SK-N-SH (cell line): ENCODE data around the gene PTPN12. TPM values are rescaled to one million over a fixed set of nuclear protein-coding genes. Genes with fewer than 3 reads are reported as not detected.

Experiments used
- CTCF ChIA-PET: fragments of 300-600, 350-600 bp; formaldehyde crosslinking; extraction: SDS; loops from one replicate; lab custom pipeline; 2021; lab: Yijun Ruan, JAX
- POLR2A ChIA-PET: fragments of 350-600 bp; sonication (Branson Sonifier 250); formaldehyde crosslinking; extraction: SDS; loops from one replicate; lab custom pipeline; 2020; ENCODE audit warnings: antibody characterized with exemption, inconsistent platforms; lab: Yijun Ruan, JAX
- DNase-seq: peaks from one replicate; pipeline ENCODE4 v3.0.0; 2012
- H2AFZ ChIP-seq: fragments of 200-600 bp; sonication (generic); 2 replicates; pipeline ENCODE4 v1.8.1; 2016; ENCODE audit warnings: antibody characterized with exemption, mild to moderate bottlenecking, low read depth
- H3F3A ChIP-seq: fragments of 200-600 bp; sonication (generic); replicated peaks from 2 replicates; pipeline ENCODE3; 2016; ENCODE audit warnings: antibody characterized with exemption, mild to moderate bottlenecking; ENCODE audit not compliant: insufficient read depth
- H3K27ac ChIP-seq, 2 experiments: fragments of 200-500 bp in 1 of 2; fragments of 200-600 bp in 1 of 2; sonication (Bioruptor generic) in 1 of 2; sonication (generic), shearing (Covaris generic) in 1 of 2; 2 replicates each; pipeline versions ENCODE4 v1.5.1 to v1.6.1; 2014 to 2016; ENCODE audit warnings: low read depth in 2 of 2, inconsistent platforms in 1 of 2, low read length in 1 of 2, mild to moderate bottlenecking in 1 of 2, mixed read lengths in 1 of 2
- H3K27me3 ChIP-seq: fragments of 200-600 bp; sonication (generic), shearing (Covaris generic); 2 replicates; pipeline ENCODE4 v1.6.1; 2016; ENCODE audit warnings: mixed run types; ENCODE audit not compliant: insufficient read depth
- H3K36me3 ChIP-seq, 2 experiments: fragments of 200-500 bp in 1 of 2; fragments of 200-600 bp in 1 of 2; sonication (Bioruptor generic) in 1 of 2; sonication (generic) in 1 of 2; replicated peaks in 1 of 2; 2 replicates each; pipeline versions ENCODE3 to v1.5.1; 2014 to 2016; ENCODE audit warnings: low read length in 1 of 2, mild to moderate bottlenecking in 1 of 2; ENCODE audit not compliant: insufficient read depth in 2 of 2, control insufficient read depth in 1 of 2
- H3K4me1 ChIP-seq, 2 experiments: fragments of 200-500 bp in 1 of 2; fragments of 200-600 bp in 1 of 2; sonication (Bioruptor generic) in 1 of 2; sonication (generic), shearing (Covaris generic) in 1 of 2; 2 replicates each; pipeline versions ENCODE4 v1.5.1 to v1.6.1; 2014 to 2016; ENCODE audit warnings: low read depth in 1 of 2, low read length in 1 of 2, mixed run types in 1 of 2; ENCODE audit not compliant: insufficient read depth in 2 of 2, control insufficient read depth in 1 of 2
- H3K4me2 ChIP-seq: fragments of 200-600 bp; sonication (generic), shearing (Covaris generic); 2 replicates; pipeline ENCODE4 v1.6.1; 2017; ENCODE audit warnings: mixed run types
- H3K4me3 ChIP-seq, 2 experiments: fragments of 200-500 bp in 1 of 2; fragments of 200-600 bp in 1 of 2; sonication (Bioruptor generic) in 1 of 2; sonication (generic), shearing (Covaris generic) in 1 of 2; 2 replicates each; pipeline versions ENCODE4 v1.5.1 to v1.8.1; 2014 to 2016; ENCODE audit warnings: low read depth in 2 of 2, inconsistent platforms in 1 of 2, low read length in 1 of 2, mild to moderate bottlenecking in 1 of 2, mixed read lengths in 1 of 2, moderate library complexity in 1 of 2
- H3K79me2 ChIP-seq: fragments of 200-600 bp; sonication (generic); 2 replicates; pipeline ENCODE4 v1.8.1; 2017; ENCODE audit warnings: mild to moderate bottlenecking; ENCODE audit not compliant: insufficient read depth
- H3K9ac ChIP-seq: fragments of 200-600 bp; sonication (generic); 2 replicates; pipeline ENCODE4 v1.6.1; 2017; ENCODE audit warnings: mixed run types
- H3K9me2 ChIP-seq: fragments of 200-600 bp; sonication (generic); 2 replicates; pipeline ENCODE4 v1.6.1; 2017; ENCODE audit warnings: mixed run types
- H3K9me3 ChIP-seq: fragments of 200-600 bp; sonication (generic); 2 replicates; pipeline ENCODE4 v1.6.1; 2017; ENCODE audit warnings: mixed run types, mild to moderate bottlenecking, moderate library complexity
- H4K20me1 ChIP-seq: fragments of 200-600 bp; sonication (generic); 2 replicates; pipeline ENCODE4 v1.6.1; 2017; ENCODE audit warnings: mild to moderate bottlenecking, mixed run types; ENCODE audit not compliant: insufficient read depth
- ELF1 ChIP-seq: IDR thresholded peaks from 2 replicates; pipeline ENCODE4 v1.4.0; 2012
- EP300 ChIP-seq, 2 experiments: IDR thresholded peaks; 2 replicates each; pipeline versions ENCODE4 v1.4.0 to v1.6.1; 2012; ENCODE audit warnings: borderline replicate concordance in 1 of 2, low read depth in 1 of 2, low read length in 1 of 2
- EZH2phosphoT487 ChIP-seq: fragments of 200-600 bp; sonication (generic); IDR thresholded peaks from 2 replicates; pipeline ENCODE4 v1.6.1; 2017; ENCODE audit warnings: low read depth, mixed run types, mild to moderate bottlenecking, antibody characterized with exemption, moderate library complexity, borderline replicate concordance
- FOXM1 ChIP-seq: IDR thresholded peaks from 2 replicates; pipeline ENCODE4 v1.4.0; 2012; ENCODE audit warnings: low read depth, mild to moderate bottlenecking
- JUND ChIP-seq: IDR thresholded peaks from 2 replicates; pipeline ENCODE4 v1.4.0; 2012
- MEF2A ChIP-seq: IDR thresholded peaks from 2 replicates; pipeline ENCODE4 v1.4.0; 2012; ENCODE audit warnings: low read depth, borderline replicate concordance
- MXI1 ChIP-seq: IDR thresholded peaks from 2 replicates; pipeline ENCODE4 v1.6.1; 2012; ENCODE audit warnings: mild to moderate bottlenecking, low read depth, low read length, improper control_type of control experiment
- NRF1 ChIP-seq: IDR thresholded peaks from 2 replicates; pipeline ENCODE4 v1.6.1; 2012; ENCODE audit warnings: low read depth, mild to moderate bottlenecking, low read length
- RAD21 ChIP-seq: IDR thresholded peaks from 2 replicates; pipeline ENCODE4 v1.6.1; 2012; ENCODE audit warnings: mild to moderate bottlenecking, low read length
- RFX5 ChIP-seq: IDR thresholded peaks from 2 replicates; pipeline ENCODE4 v1.6.1; 2012; ENCODE audit warnings: mild to moderate bottlenecking, improper control_type of control experiment, low read length
- RXRA ChIP-seq: IDR thresholded peaks from 2 replicates; pipeline ENCODE4 v1.4.0; 2012; ENCODE audit warnings: low read depth, mild to moderate bottlenecking, borderline replicate concordance
- SMC3 ChIP-seq: IDR thresholded peaks from 2 replicates; pipeline ENCODE4 v1.6.1; 2012; ENCODE audit warnings: low read depth, low read length, improper control_type of control experiment
- TAF1 ChIP-seq: IDR thresholded peaks from 2 replicates; pipeline ENCODE4 v1.6.1; 2012; ENCODE audit warnings: low read depth, mild to moderate bottlenecking, low read length, moderate library complexity, borderline replicate concordance
- YY1 ChIP-seq: IDR thresholded peaks from 2 replicates; pipeline ENCODE4 v1.4.0; 2012; ENCODE audit warnings: low read depth, mild to moderate bottlenecking
- WGBS: methylation state at CpG from one replicate; pipeline ENCODE4 v1.1.6; 2017; ENCODE audit warnings: low lambda C conversion rate; 5-methylcytosine and 5-hydroxymethylcytosine counted together
- polyA plus RNA-seq, 3 experiments: library from polyadenylated mRNA; depleted of rRNA; stranded (reverse); fragments of >200 nt; gene quantifications; 2 replicates each; pipeline ENCODE4 v1.2.3, GENCODE V29; 2012
- TF ChIP-seq, protein P1 (sequence below): IDR thresholded peaks from 2 replicates; pipeline ENCODE4 v1.6.1; 2012; ENCODE audit warnings: mild to moderate bottlenecking, low read depth, low read length, moderate library complexity
- TF ChIP-seq, protein P2 (sequence below): IDR thresholded peaks from 2 replicates; pipeline ENCODE4 v1.4.0; 2012; ENCODE audit warnings: low read depth, borderline replicate concordance

Gene PTPN12
- polyA plus RNA-seq, 1 of the 3 experiments (the other 2 are of a cell fraction), result 23.3 TPM

DNA sequence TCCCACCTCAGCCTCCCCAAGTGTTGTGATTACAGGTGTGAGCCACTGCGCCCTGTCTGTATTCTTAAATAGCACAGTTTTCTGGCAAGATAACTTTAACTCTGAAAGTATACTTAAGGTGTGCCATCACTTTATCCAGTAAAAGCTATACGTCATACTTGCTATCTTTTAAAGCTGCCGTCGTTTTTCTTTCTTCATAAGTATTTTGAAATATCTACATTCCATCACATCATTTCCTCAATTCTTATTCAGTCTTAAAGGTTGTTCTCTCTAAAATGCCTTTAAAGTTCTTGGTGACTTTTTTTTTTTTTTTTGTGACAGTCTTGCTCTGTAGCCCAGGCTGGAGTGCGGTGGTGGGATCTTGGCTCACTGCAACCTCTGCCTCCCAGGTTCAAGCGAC lies 34.7 kb downstream of the PTPN12 start:
- DNase-seq, result no peak
- H3K4me1 ChIP-seq, result peaks cover 3 to 16% of the 10 kb centered on the region in 2 experiments; a peak in 3 of 4 replicates
- H3K27ac ChIP-seq, result no peak overlapping the region
- no peaks in the 10 kb centered on the region for H3K9me3 ChIP-seq
- H2AFZ ChIP-seq, result no peak overlapping the region
- H3K4me3 ChIP-seq, result no peak overlapping the region
- H3K27me3 ChIP-seq, result no peaks in the 10 kb centered on the region
- H3K79me2 ChIP-seq, result peaks cover 97% of the 10 kb centered on the region
- CTCF ChIA-PET, result interaction anchor here (0.8 to 1.2 kb wide), 2 partner anchors 16 to 33 kb away, joined by 3 read pairs; no protein-coding TSS in a partner anchor
- H3K36me3 ChIP-seq, result peaks cover 20 to 65% of the 10 kb centered on the region in 2 experiments
- peaks cover 25% of the 10 kb centered on the region for H4K20me1 ChIP-seq
- H3K9me2 ChIP-seq, result no peaks in the 10 kb centered on the region
- H3K4me2 ChIP-seq, result no peak overlapping the region
- no peak for TF ChIP-seq SMC3
- no peak for TF ChIP-seq YY1
- TF ChIP-seq, all 33 proteins: peak for 0
- POLR2A ChIA-PET, result no interaction called here
- Histone ChIP-seq H3F3A (peaks cover 23% of the 10 kb centered on the region), H3K9ac (no peak overlapping the region)
- 93% methylated on average over 6 of the region's 6 CpGs for WGBS

DNA sequence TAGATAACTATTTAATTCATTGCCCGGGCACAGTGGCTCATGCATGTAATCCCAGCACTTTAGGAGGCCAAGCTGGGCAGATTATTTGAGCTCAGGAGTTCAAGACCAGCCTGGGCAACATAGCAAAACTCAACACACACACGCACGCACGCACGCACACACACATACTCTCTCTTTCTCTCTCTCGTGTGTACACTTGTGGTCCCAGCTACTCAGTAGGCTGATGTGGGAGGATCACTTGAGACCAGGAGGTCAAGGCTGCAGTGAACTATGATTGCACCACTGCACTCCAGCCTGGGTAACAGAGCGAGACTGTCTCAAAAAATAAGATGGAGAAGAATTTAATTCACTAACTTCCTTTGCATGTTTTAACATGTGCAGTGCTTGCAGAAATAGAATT lies 38.1 kb downstream of the PTPN12 start:
- ChIA-PET POLR2A (no interaction called here), CTCF (interaction anchor here (0.8 to 1.1 kb wide), 2 partner anchors 12 to 16 kb away, joined by 3 read pairs; no protein-coding TSS in a partner anchor)
- Histone ChIP-seq H2AFZ (no peak overlapping the region), H3F3A (peaks cover 12% of the 10 kb centered on the region), H3K4me1 (peaks cover 0 to 13% of the 10 kb centered on the region in 2 experiments; a peak in 2 of 4 replicates), H3K4me3 (no peak overlapping the region), H3K27ac (no peak overlapping the region), H3K4me2 (no peak overlapping the region), H3K9me3 (no peaks in the 10 kb centered on the region), H3K27me3 (no peaks in the 10 kb centered on the region), H4K20me1 (peaks cover 10% of the 10 kb centered on the region; the same call in 1 of the 2 replicates), H3K36me3 (peaks cover 32 to 79% of the 10 kb centered on the region in 2 experiments), H3K9ac (no peak overlapping the region), H3K9me2 (no peaks in the 10 kb centered on the region), H3K79me2 (peaks cover 100% of the 10 kb centered on the region)
- no peak for DNase-seq
- 90% methylated on average over 7 of the region's 7 CpGs for WGBS
- TF ChIP-seq NRF1, result no peak
- no peak for TF ChIP-seq ELF1
- TF ChIP-seq RFX5, result no peak

DNA sequence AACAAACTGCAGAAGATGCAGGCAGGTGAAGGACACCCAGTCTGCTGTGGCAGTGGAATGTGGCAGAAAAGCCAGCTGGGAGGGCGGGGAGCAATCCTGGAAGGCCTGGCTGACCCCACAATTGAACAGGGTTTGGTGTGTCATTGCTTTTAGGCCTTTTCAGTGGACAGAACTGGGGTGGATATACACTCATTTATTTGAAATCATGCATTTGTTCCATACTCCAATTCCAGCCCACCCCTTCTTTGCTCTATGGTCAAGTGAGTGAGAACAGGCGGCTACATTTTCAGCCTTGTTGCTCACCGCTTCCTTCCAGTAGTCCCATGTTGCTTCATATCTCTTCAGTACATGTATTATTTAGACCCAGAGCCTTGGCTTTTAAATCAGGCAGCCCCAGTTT lies 39.8 kb downstream of the PTPN12 start:
- Histone ChIP-seq H3K4me2 (no peak overlapping the region), H3K27ac (no peak overlapping the region), H2AFZ (no peak overlapping the region), H3K9me3 (no peaks in the 10 kb centered on the region), H3F3A (peaks cover 7% of the 10 kb centered on the region), H3K9ac (no peak overlapping the region), H3K4me3 (no peak overlapping the region), H3K79me2 (peaks cover 98% of the 10 kb centered on the region), H3K4me1 (peaks cover 0 to 10% of the 10 kb centered on the region in 2 experiments; a peak in 2 of 4 replicates), H3K9me2 (no peaks in the 10 kb centered on the region), H4K20me1 (peaks cover 21% of the 10 kb centered on the region), H3K36me3 (peaks cover 32 to 79% of the 10 kb centered on the region in 2 experiments), H3K27me3 (no peaks in the 10 kb centered on the region)
- DNase-seq, result no peak
- ChIA-PET CTCF (interaction anchor here (0.7 to 1.1 kb wide), 2 partner anchors 24 to 75 kb away, joined by 3 to 5 read pairs; no protein-coding TSS in a partner anchor), POLR2A (no interaction called here)
- WGBS, result 98% methylated on average over 3 of the region's 3 CpGs
- TF ChIP-seq JUND, result no peak
- TF ChIP-seq MEF2A, result no peak
- TF ChIP-seq, protein P1, sequence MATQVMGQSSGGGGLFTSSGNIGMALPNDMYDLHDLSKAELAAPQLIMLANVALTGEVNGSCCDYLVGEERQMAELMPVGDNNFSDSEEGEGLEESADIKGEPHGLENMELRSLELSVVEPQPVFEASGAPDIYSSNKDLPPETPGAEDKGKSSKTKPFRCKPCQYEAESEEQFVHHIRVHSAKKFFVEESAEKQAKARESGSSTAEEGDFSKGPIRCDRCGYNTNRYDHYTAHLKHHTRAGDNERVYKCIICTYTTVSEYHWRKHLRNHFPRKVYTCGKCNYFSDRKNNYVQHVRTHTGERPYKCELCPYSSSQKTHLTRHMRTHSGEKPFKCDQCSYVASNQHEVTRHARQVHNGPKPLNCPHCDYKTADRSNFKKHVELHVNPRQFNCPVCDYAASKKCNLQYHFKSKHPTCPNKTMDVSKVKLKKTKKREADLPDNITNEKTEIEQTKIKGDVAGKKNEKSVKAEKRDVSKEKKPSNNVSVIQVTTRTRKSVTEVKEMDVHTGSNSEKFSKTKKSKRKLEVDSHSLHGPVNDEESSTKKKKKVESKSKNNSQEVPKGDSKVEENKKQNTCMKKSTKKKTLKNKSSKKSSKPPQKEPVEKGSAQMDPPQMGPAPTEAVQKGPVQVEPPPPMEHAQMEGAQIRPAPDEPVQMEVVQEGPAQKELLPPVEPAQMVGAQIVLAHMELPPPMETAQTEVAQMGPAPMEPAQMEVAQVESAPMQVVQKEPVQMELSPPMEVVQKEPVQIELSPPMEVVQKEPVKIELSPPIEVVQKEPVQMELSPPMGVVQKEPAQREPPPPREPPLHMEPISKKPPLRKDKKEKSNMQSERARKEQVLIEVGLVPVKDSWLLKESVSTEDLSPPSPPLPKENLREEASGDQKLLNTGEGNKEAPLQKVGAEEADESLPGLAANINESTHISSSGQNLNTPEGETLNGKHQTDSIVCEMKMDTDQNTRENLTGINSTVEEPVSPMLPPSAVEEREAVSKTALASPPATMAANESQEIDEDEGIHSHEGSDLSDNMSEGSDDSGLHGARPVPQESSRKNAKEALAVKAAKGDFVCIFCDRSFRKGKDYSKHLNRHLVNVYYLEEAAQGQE, result no peak
- TF ChIP-seq FOXM1, result no peak
- no peak for TF ChIP-seq ELF1
- no peak for TF ChIP-seq MXI1
- TF ChIP-seq EZH2phosphoT487, result no peak
- TF ChIP-seq NRF1, result no peak
- TF ChIP-seq RXRA, result no peak
- no peak for TF ChIP-seq RAD21
- TF ChIP-seq, protein P2, sequence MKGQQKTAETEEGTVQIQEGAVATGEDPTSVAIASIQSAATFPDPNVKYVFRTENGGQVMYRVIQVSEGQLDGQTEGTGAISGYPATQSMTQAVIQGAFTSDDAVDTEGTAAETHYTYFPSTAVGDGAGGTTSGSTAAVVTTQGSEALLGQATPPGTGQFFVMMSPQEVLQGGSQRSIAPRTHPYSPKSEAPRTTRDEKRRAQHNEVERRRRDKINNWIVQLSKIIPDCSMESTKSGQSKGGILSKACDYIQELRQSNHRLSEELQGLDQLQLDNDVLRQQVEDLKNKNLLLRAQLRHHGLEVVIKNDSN, result no peak
- no peak for TF ChIP-seq YY1
- TF ChIP-seq TAF1, result no peak
- TF ChIP-seq EP300 (IDR thresholded peaks at IDR 0.05; ENCODE audit: borderline replicate concordance in 1 of 2, low read depth in 1 of 2, low read length in 1 of 2), result no peak
